Vagina (tissue), 2 donors: ENCODE results near the gene SH2D3C.

Experiments
- CTCF ChIP-seq, 3 experiments: fragments of 450-650 bp in 2 of 3; fragments of 200-600 bp in 1 of 3; sonication (generic) in 1 of 3; IDR thresholded peaks; one replicate each; pipeline ENCODE4 v1.5.1; 2017 to 2019; ENCODE audit warnings: antibody characterized with exemption in 3 of 3, mild to moderate bottlenecking in 2 of 3, moderate library complexity in 2 of 3
- POLR2A ChIP-seq, 2 donors: fragments of 450-650 bp; IDR thresholded peaks; one replicate each; pipeline ENCODE4 v1.6.1; 2017; ENCODE audit warnings: antibody characterized with exemption in 2 of 2, mild to moderate bottlenecking in 2 of 2, moderate library complexity in 2 of 2
- POLR2AphosphoS5 ChIP-seq, 2 donors: sonication (generic); formaldehyde crosslinking; IDR thresholded peaks; one replicate each; pipeline ENCODE4 v1.9.0; 2017; ENCODE audit warnings: antibody characterized with exemption in 2 of 2, mild to moderate bottlenecking in 2 of 2, low read depth in 1 of 2; ENCODE audit not compliant: insufficient read depth in 1 of 2

GRCh38 chr9:127825319-127826051 is 47.0 kb upstream of the SH2D3C start:
- TF ChIP-seq CTCF (IDR thresholded peaks at IDR 0.05) (peak in 1 of 3 experiments; percentile 21), POLR2A (IDR thresholded peaks at IDR 0.05) (no peak), POLR2AphosphoS5 (IDR thresholded peaks at IDR 0.05; ENCODE audit: insufficient read depth in 1 of 2, low read depth in 1 of 2) (no peak)
